HCT116 (cell line): ENCODE data around the gene HACE1. TPM values are rescaled to one million over a fixed set of nuclear protein-coding genes. Genes with fewer than 3 reads are reported as not detected.

Experiments
- ATAC-seq: fragments of 200-7000 bp; cut with Tn5 transposase; 2 replicates; pipeline ENCODE4 v1.9.1; 2020; ENCODE audit warnings: mild to moderate bottlenecking, moderate library complexity
- BruUV-seq: library from RNA; stranded (reverse); fragments of 400-500 nt; replicated peaks from 2 replicates; lab custom pipeline; 2021; lab: Mats Ljungman, UMichigan
- CTCF ChIA-PET: fragments of 300-600 bp; sonication (Branson Sonifier 250); formaldehyde crosslinking; loops from one replicate; lab custom pipeline; 2021; ENCODE audit warnings: antibody characterized with exemption; lab: Charles Lee
- POLR2A ChIA-PET: fragments of 300-600, 350-600 bp; sonication (Branson Sonifier 250); formaldehyde crosslinking; loops from one replicate; lab custom pipeline; 2021; ENCODE audit warnings: antibody characterized with exemption; lab: Charles Lee
- RAD21 ChIA-PET, 2 experiments: fragments of 300-600 bp; sonication (Branson Sonifier 250); formaldehyde crosslinking; loops; one replicate each; lab custom pipeline; 2023; ENCODE audit warnings: low total read pairs in 2 of 2; ENCODE audit not compliant: uncharacterized antibody in 2 of 2, unreplicated experiment in 2 of 2, low non-redundant PET in 1 of 2; lab: Charles Lee
- DNase-seq: peaks from one replicate; pipeline ENCODE4 v3.0.0-alpha.2; 2010; ENCODE audit warnings: low read depth, low spot score
- H2AFZ ChIP-seq: fragments of 200-600 bp; shearing (Covaris generic), sonication (generic); 2 replicates; pipeline ENCODE4 v1.6.1; 2017; ENCODE audit warnings: low read depth, mixed run types, mixed read lengths, antibody characterized with exemption, low read length; ENCODE audit not compliant: poor library complexity, severe bottlenecking
- H3K27ac ChIP-seq: 2 replicates; pipeline ENCODE4 v1.5.1; 2012; ENCODE audit warnings: low read depth, low read length
- H3K27me3 ChIP-seq: fragments of 200-600 bp; sonication (generic); 2 replicates; pipeline ENCODE4 v1.6.1; 2016; ENCODE audit warnings: mixed run types, low read length, mixed read lengths; ENCODE audit not compliant: insufficient read depth
- H3K36me3 ChIP-seq, 2 experiments: fragments of 200-500 bp in 1 of 2; fragments of 200-600 bp in 1 of 2; sonication (Bioruptor generic) in 1 of 2; sonication (generic) in 1 of 2; 2 replicates each; pipeline versions ENCODE4 v1.5.1 to v1.6.1; 2014 to 2016; ENCODE audit warnings: low read length in 2 of 2, inconsistent platforms in 1 of 2, mixed read lengths in 1 of 2, mixed run types in 1 of 2; ENCODE audit not compliant: insufficient read depth in 2 of 2, control insufficient read depth in 1 of 2
- H3K4me1 ChIP-seq, 2 experiments: fragments of 200-600 bp in 1 of 2; sonication (generic) in 1 of 2; 2 replicates each; pipeline versions ENCODE4 v1.5.1 to v1.6.1; 2012 to 2017; ENCODE audit warnings: low read length in 2 of 2, inconsistent platforms in 1 of 2, mild to moderate bottlenecking in 1 of 2, mixed read lengths in 1 of 2, mixed run types in 1 of 2, moderate library complexity in 1 of 2; ENCODE audit not compliant: insufficient read depth in 2 of 2, control insufficient read depth in 1 of 2
- H3K4me2 ChIP-seq: fragments of 200-600 bp; sonication (generic); 2 replicates; pipeline ENCODE4 v1.6.1; 2017; ENCODE audit warnings: mixed run types, low read length, mixed read lengths
- H3K4me3 ChIP-seq, 2 experiments: fragments of 200-600 bp in 1 of 2; sonication (generic) in 1 of 2; replicated peaks in 1 of 2; 2 replicates each; pipeline ENCODE4 v1.5.1; 2011 to 2016; ENCODE audit warnings: low read length in 2 of 2, control low read depth in 1 of 2, low read depth in 1 of 2, mild to moderate bottlenecking in 1 of 2, mixed read lengths in 1 of 2, mixed run types in 1 of 2
- H3K79me2 ChIP-seq: fragments of 200-600 bp; sonication (generic); 2 replicates; pipeline ENCODE4 v1.6.1; 2017; ENCODE audit warnings: mild to moderate bottlenecking, mixed run types, low read length, moderate library complexity, mixed read lengths; ENCODE audit not compliant: insufficient read depth
- H3K9ac ChIP-seq: fragments of 200-600 bp; sonication (generic); 2 replicates; pipeline ENCODE4 v1.6.1; 2016; ENCODE audit warnings: low read length, mixed read lengths
- H3K9me2 ChIP-seq: fragments of 200-600 bp; sonication (generic), shearing (Covaris generic); 2 replicates; pipeline ENCODE4 v1.6.1; 2017; ENCODE audit warnings: mixed run types, mild to moderate bottlenecking, moderate library complexity; ENCODE audit not compliant: insufficient read depth
- H3K9me3 ChIP-seq, 2 experiments: fragments of 200-500 bp in 1 of 2; fragments of 200-600 bp in 1 of 2; sonication (Bioruptor generic) in 1 of 2; sonication (generic) in 1 of 2; 2 replicates each; pipeline ENCODE4 v1.6.1; 2014 to 2017; ENCODE audit warnings: low read length in 2 of 2, mixed read lengths in 2 of 2, inconsistent platforms in 1 of 2, low read depth in 1 of 2, mild to moderate bottlenecking in 1 of 2, mixed run types in 1 of 2, moderate library complexity in 1 of 2; ENCODE audit not compliant: control insufficient read depth in 1 of 2, insufficient read depth in 1 of 2
- H4K20me1 ChIP-seq: fragments of 200-600 bp; sonication (generic), shearing (Covaris generic); 2 replicates; pipeline ENCODE4 v1.6.1; 2017; ENCODE audit warnings: mixed run types, mild to moderate bottlenecking, moderate library complexity; ENCODE audit not compliant: insufficient read depth
- CTCF ChIP-seq, 3 experiments: fragments of 200-600 bp in 1 of 3; sonication (generic) in 1 of 3; IDR thresholded peaks in 2 of 3; conservative IDR thresholded peaks in 1 of 3; 2 replicates each; pipeline ENCODE4 v1.5.1; 2012 to 2017; ENCODE audit warnings: low read depth in 2 of 3, low read length in 2 of 3, antibody characterized with exemption in 1 of 3, borderline replicate concordance in 1 of 3, control low read depth in 1 of 3, mild to moderate bottlenecking in 1 of 3, mixed read lengths in 1 of 3, mixed run types in 1 of 3, moderate library complexity in 1 of 3; ENCODE audit not compliant: insufficient read depth in 1 of 3
- EGR1 ChIP-seq: IDR thresholded peaks from 2 replicates; pipeline ENCODE4 v1.6.1; 2012; ENCODE audit warnings: low read depth
- EZH2phosphoT487 ChIP-seq: fragments of 200-600 bp; IDR thresholded peaks from 2 replicates; pipeline ENCODE4 v1.6.1; 2018; ENCODE audit warnings: antibody characterized with exemption, borderline replicate concordance
- JUND ChIP-seq: IDR thresholded peaks from 2 replicates; pipeline ENCODE4 v1.6.1; 2012
- POLR2A ChIP-seq: IDR thresholded peaks from 2 replicates; pipeline ENCODE4 v1.7.0; 2011; ENCODE audit warnings: borderline replicate concordance; ENCODE audit not compliant: insufficient read depth, insufficient read length; ENCODE audit errors: extremely low read depth
- RAD21 ChIP-seq: IDR thresholded peaks from 2 replicates; pipeline ENCODE4 v1.6.1; 2012; ENCODE audit warnings: low read depth, mild to moderate bottlenecking
- SRF ChIP-seq: IDR thresholded peaks from 2 replicates; pipeline ENCODE4 v1.6.1; 2012; ENCODE audit warnings: low read depth
- TCF7L2 ChIP-seq: IDR thresholded peaks from 2 replicates; pipeline ENCODE4 v1.7.0; 2011; ENCODE audit warnings: borderline replicate concordance, inconsistent platforms; ENCODE audit not compliant: insufficient read depth, insufficient read length; ENCODE audit errors: extremely low read depth
- YY1 ChIP-seq: IDR thresholded peaks from 2 replicates; pipeline ENCODE4 v1.6.1; 2011; ENCODE audit warnings: low read length, low read depth, moderate library complexity, mild to moderate bottlenecking; ENCODE audit not compliant: insufficient replicate concordance; ENCODE audit errors: extremely low read depth
- ZBTB33 ChIP-seq: IDR thresholded peaks from 2 replicates; pipeline ENCODE4 v1.6.1; 2011; ENCODE audit warnings: mild to moderate bottlenecking, low read length, moderate library complexity; ENCODE audit not compliant: insufficient replicate concordance; ENCODE audit errors: extremely low read depth
- intact Hi-C: fragments of 100-400 bp; cut with micrococcal nuclease; formaldehyde crosslinking; loops from 2 replicates; pipeline ENCODE4 v1.10.0; 2022
- total RNA-seq: library from RNA; stranded (reverse); gene quantifications from one replicate; pipeline ENCODE4 v1.2.1, GENCODE V29; 2021; ENCODE audit not compliant: unreplicated experiment
- TF ChIP-seq, protein P1 (sequence below): IDR thresholded peaks from 2 replicates; pipeline ENCODE4 v1.6.1; 2012

Gene HACE1
- total RNA-seq, 1 experiment from 2014 or later: 10.9 TPM

- BruUV-seq: no TSS peak
- DNase-seq: no peak
- intact Hi-C loops: no loop called here
- Histone ChIP-seq H3K27ac (no peak overlapping the region), H3K4me3 (no peak overlapping the region), H3K9me2 (no peaks in the 10 kb centered on the region), H2AFZ (no peak overlapping the region), H3K4me2 (no peak overlapping the region), H3K9ac (no peak overlapping the region), H3K4me1 (no peaks in the 10 kb centered on the region), H3K79me2 (no peaks in the 10 kb centered on the region), H4K20me1 (no peaks in the 10 kb centered on the region), H3K9me3 (no peaks in the 10 kb centered on the region), H3K36me3 (peaks cover 0 to 3% of the 10 kb centered on the region in 2 experiments; a peak in 2 of 4 replicates), H3K27me3 (no peaks in the 10 kb centered on the region)
- no peak for TF ChIP-seq EZH2phosphoT487
- no peak for TF ChIP-seq ZBTB33
- no peak for TF ChIP-seq SRF
- no peak for ATAC-seq
- RAD21 ChIA-PET: no interaction called here
- POLR2A ChIA-PET: no interaction called here
- CTCF ChIA-PET: no interaction called here
Measured at GRCh38 chr6:104835782-104836181, 23.9 kb downstream of the HACE1 start.

DNA sequence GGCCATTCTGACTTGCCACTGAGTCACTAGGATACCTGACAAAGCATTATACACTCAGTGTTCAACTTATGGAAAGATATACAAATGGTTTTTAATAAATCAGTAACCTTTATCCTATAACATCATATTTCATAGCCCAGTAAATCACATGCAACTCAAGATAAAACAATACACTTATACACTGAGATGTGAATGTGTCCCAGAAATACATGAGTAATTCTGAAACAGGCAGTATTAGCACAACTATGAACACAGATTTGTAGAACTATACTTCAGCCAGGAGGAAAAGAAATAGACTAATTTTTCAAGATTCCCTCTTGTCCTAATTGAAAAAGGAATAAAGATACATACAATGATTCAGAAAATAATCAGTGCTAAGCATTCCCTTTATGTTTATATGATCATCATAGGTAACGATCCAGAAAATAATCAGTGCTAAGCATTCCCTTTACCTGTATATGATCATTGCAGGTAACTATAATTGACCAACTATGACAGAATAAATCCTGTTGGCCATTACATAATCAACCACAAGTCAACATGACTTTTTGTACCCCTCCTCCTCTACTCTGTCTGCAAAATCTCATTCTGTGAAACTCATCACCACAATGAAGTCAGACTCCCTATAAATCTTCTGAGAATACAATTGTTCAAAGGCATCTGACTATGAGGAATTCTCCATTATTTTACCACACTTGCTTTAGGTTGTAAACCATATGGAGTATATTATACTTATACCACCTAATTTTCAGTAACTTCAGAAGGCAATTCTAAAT is 30.3 kb downstream of the HACE1 start:
- H3K4me1 ChIP-seq: no peaks in the 10 kb centered on the region
- no peak overlapping the region for H3K9ac ChIP-seq
- H3K27me3 ChIP-seq: no peaks in the 10 kb centered on the region
- H2AFZ ChIP-seq: no peak overlapping the region
- ChIA-PET CTCF (no interaction called here), RAD21 (no interaction called here), POLR2A (no interaction called here)
- BruUV-seq: no TSS peak
- no peak overlapping the region for H3K4me3 ChIP-seq
- H3K27ac ChIP-seq: no peak overlapping the region
- H3K36me3 ChIP-seq: peaks cover 3 to 4% of the 10 kb centered on the region in 2 experiments; a peak in 2 of 4 replicates
- ATAC-seq (no peak), DNase-seq (no peak)
- H3K9me2 ChIP-seq: no peaks in the 10 kb centered on the region
- no peaks in the 10 kb centered on the region for H4K20me1 ChIP-seq
- no peaks in the 10 kb centered on the region for H3K79me2 ChIP-seq
- no peak overlapping the region for H3K4me2 ChIP-seq
- no peaks in the 10 kb centered on the region for H3K9me3 ChIP-seq
- intact Hi-C loops: no loop called here
- TF ChIP-seq POLR2A (no peak), JUND (no peak), CTCF (IDR thresholded peaks at IDR 0.05 in 2 of 3, conservative IDR thresholded peaks at IDR 0.05 in 1 of 3; ENCODE audit: borderline replicate concordance in 1 of 3, insufficient read depth in 1 of 3, low read depth in 2 of 3, low read length in 2 of 3) (no peak), TCF7L2 (no peak), YY1 (no peak), RAD21 (no peak), EGR1 (no peak)
- TF ChIP-seq, protein P1, sequence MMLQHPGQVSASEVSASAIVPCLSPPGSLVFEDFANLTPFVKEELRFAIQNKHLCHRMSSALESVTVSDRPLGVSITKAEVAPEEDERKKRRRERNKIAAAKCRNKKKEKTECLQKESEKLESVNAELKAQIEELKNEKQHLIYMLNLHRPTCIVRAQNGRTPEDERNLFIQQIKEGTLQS: no peak
